ENCODE results near the gene ZNF256.

Gene ZNF256

DNA sequence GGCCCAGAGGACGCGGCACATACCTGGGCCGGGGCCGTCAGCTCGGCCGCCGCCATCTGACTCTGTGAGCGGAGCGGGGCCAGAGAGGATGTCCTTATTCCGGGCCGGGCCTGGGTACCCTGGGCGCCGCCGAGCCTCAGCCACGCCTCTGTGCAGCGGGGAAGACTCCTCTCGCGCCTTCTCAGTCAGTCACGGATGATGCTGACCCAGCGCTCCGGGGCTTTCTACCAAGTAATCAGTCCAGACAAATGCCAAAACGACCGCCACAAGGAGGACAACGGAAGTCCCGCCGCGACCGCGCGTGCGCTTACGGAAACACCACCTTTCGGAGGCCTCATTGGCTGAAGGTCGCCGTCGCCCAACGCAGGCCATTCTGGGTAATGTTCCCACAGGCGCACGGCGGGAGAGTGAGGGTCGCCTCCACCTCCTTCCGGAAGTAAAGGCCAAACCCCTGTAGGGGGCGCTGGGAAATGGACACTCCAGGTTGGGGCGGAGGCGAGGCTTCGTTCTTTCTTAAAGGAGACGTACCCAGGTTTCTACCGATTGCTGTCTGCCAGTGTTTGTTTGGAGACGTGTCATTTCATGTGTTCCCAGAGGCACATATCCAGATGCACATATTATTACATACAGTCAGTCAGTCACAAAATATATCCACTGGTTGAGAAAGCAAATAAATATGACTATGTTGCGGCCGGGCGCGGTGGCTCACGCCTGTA, at the start of gene ZNF256:
Gene ZNF256 (minus strand): TSS at position 288 of the 716 bp plus-strand sequence. CDS start 232 bp downstream, at position 56.
- peak; percentile 77 to 81 for DNase-seq (ENCODE audit: low read depth in 2 of 2, low spot score in 1 of 2)

DNA sequence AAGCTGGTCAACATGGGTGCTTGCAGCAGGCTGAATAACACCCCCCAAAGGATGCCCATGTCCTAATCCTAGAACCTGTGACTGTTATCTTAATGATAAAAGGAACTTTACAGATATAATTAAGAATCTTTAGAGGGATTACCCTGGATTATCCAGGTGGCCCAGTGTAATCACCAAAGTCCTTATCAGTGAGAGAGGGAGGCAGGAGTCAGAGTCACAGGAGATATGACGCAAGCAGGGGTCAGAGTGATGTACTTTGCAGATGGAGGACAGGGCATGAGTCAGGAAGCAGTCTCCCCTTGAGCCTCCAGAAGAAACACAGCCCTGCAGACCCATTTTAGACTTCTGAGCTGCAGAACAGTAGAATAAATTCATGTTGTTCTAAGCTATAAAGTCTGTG, 45.3 kb upstream of the ZNF256 start:
- no peak for DNase-seq (ENCODE audit: low read depth in 2 of 2, low spot score in 1 of 2)

DNA sequence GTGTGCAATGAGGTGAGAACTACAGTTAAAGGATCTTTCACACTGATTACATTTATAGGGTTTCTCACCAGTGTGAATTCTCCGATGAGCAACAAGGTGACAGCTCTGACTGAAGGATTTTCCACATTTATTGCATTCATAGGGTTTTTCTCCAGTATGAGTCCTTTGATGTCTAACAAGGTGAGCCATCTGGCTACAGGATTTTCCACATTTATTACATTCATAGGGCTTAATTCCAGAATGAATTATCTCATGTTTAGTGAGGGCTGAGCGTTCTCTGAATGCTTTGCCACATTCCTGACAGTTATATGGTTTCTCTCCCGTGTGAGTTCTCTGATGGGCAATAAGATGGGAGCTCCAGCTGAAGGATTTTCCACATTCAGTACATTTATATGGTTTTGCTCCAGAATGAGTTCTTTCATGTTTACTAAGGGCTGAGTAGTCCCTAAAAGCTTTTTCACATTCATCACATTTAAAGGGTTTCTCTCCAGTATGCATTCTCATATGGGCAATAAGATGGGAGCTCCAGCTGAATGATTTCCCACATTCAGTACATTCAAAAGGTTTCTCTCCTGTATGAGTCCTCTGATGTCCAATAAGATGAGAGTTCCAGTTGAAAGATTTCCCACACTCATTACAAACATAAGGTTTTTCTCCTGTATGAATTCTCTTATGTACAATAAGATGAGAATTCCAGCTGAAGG, 31.2 kb upstream of the ZNF256 start:
- no peak for DNase-seq (ENCODE audit: low read depth in 2 of 2, low spot score in 1 of 2)

DNA sequence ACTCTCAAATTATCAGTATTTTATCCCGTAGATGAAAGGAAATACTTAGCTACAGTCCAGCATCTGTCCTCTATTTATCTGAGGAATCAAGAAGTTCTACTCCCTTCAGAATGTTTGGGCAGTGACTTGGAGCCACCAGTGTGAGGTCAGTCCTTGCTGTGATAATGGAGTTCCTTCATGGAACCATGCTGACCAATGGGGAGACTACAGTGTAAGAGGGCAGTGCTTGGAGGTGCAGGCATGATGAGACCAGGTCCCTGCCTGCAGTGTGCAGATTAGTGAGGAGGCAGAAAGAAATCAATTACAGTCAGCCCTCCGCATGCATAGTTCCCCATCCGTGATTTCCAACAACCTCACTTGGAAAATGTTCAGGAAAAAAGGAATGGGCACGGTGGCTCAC, 26.9 kb upstream of the ZNF256 start, which contains the start of gene C19orf18:
Gene C19orf18 (minus strand): TSS at position 101 of the 400 bp plus-strand sequence. CDS start 102 bp downstream, outside the sequence.
- no peak for DNase-seq (ENCODE audit: low read depth in 2 of 2, low spot score in 1 of 2)

DNA sequence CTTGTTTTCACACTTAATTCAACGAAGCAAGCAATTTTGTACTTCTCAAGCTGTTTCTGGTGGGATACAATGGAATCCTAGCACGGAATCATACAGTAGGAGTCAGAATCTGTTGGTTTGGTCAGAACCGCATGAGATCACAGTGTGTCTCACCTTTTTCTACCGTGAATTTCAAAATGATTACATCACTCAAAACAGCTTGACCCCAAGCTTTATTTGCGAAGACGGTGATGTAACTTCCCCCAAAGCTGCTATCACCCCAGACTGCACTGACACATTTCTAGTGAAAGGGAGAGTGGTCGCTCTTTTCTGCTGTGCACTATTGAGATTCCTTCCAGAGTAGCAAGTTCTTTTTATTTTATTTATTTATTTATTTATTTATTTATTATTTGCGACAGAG, 17.3 kb upstream of the ZNF256 start:
- DNase-seq (ENCODE audit: low read depth in 2 of 2, low spot score in 1 of 2) = no peak

DNA sequence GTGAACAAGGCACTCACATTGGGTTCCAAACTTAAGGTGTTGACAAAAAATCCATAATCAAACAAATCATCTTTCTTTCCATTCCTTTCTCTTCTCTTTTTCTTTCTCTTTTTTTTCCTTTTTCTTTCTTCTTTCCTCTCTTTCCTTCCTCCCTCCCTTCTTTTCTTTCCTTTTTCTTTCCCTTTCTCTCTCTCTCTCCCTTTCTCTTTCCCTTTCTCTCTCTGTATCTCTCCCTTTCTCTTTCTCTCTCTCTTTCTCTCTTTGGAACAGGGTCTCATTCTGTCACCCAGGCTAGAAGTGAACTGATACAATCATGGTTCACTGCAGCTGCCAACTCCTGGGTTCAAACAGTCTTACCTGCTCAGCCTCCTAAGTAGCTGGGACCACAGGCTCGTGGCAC, 14.3 kb upstream of the ZNF256 start:
- DNase-seq (ENCODE audit: low read depth in 2 of 2, low spot score in 1 of 2) = no peak

DNA sequence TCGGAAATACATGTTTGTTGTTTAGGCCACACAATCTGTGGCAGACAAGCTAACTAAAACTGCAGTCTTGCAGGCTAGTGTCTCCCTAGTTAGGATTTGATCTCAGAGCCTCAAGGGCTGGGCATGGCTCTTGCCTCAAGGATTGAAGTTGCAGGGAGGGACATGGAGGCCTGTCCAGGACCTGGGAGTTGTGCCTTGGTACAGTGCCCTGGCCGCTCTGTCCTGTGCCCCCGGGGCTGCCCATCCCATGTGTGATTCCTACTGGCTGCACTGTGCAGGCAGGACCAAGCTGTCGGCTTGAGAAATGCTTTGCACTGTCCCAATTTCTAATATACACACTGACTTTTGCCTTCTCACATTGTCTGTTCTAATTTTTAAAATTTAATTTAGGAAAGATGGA, 7.5 kb upstream of the ZNF256 start:
- no peak for DNase-seq (ENCODE audit: low read depth in 2 of 2, low spot score in 1 of 2)

DNA sequence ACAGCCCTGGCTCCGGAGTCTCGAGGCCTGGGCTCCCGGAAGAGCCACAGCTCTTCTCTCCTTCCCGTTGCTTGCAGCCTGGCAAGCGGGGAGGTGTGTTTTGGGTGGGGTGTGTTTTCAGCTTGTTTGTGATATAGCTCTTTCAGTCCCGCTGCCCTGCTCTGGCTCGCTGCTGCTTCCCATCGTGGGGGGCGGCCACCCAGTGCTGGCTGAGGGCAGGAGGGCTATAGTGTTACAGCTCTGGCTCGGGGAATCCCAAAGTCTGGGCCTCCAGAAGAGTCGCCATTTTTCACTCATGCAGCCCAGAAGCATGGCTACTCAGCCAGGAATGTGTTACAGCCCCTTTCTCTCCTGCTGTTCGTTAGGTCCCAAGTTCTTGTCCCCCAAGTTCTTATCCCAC, 2.2 kb upstream of the ZNF256 start:
- no peak for DNase-seq (ENCODE audit: low read depth in 2 of 2, low spot score in 1 of 2)

DNA sequence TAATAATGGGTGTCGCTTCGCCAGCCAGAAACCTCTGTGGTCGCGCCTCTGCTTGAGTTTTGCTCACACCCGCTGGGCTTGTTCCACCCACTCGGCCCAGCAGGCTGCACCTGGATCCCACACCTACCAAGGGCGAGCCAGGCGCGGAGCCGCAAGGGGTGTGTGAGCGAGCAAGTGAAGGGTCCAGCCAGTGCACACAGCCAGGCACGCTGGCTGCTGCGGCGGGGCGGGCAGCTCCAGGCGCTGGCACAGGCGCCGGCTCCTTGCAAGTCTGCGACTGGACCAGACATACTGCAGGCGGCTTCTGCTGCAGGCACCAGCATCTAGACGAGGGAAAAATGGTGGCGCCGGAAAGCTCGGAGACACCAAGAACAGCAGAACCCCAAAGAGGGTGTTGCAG, 1.8 kb upstream of the ZNF256 start:
- no peak for DNase-seq (ENCODE audit: low read depth in 2 of 2, low spot score in 1 of 2)

DNA sequence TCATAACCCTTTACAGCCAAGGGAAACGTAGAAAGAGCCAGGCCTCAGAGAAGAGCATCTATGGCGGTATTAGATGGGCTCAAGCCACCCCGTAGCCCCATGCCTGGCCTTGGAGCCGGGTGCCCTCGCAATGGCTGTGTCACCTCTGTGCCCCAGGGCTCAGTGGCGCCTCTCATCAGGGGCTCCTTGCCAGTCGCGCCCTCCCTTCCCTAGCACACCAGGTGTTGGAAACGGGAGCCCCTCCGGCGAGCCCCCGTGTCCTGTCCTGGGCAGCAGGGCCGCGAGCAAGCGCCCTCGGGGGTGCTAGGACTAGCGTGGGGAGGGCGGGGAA, 453 bp downstream of the ZNF256 start:
- no peak for DNase-seq (ENCODE audit: low read depth in 2 of 2, low spot score in 1 of 2)

DNA sequence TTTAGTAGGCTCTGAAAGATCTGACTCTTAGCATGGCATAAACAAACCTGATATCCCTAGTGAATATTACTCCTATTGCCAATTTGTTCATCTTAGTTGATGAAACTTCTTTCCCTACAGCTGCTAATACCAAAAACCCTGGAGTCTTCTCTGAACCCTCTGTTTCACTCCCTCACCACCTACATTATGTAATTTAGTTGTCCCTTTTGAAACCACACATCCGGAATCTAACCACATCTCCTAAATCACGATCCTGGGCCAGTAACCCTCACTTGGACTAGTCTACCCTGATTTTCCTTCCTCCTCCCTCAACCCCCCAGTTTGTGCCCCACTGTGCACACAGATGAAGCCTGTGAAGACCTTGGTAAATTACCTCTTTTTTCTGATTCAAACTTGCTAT, 1.2 kb downstream of the ZNF256 start:
- no peak for DNase-seq (ENCODE audit: low read depth in 2 of 2, low spot score in 1 of 2)

DNA sequence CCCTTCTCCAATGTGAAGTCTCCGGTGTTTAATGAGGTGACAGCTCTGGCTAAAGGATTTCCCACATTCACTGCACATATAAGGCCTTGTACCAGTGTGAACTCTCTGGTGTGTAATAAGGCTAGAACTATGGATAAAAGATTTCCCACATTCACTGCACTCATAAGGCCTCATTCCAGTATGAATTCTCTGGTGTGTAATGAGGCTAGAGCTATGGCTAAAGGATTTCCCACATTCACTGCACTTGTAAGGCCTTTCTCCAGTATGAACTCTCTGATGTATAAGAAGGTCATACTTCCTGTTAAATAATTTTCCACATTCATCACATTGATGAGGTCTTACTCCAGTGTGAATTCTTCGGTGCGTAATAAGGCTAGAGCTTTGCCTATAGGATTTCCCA, 5.9 kb downstream of the ZNF256 start:
- no peak for DNase-seq (ENCODE audit: low read depth in 2 of 2, low spot score in 1 of 2)

DNA sequence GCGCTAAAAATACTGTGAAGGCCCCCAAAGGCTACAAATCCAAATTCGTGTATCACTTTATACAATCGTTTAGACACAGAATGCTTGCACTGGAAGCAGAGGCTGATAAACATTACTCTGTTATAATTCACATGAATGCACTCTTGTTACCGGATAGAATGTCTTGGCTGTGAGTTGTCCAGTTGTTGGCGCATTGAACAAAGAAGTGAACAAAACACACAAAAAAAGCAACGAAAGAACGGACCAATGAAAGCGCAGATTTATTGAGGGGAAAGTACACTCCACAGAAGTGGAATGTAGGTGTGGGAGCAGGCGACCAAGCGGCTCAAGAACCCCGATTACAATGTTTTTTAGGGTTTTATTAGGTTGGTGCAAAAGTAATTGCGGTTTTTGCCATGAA, 11.8 kb downstream of the ZNF256 start:
- no peak for DNase-seq (ENCODE audit: low read depth in 2 of 2, low spot score in 1 of 2)

DNA sequence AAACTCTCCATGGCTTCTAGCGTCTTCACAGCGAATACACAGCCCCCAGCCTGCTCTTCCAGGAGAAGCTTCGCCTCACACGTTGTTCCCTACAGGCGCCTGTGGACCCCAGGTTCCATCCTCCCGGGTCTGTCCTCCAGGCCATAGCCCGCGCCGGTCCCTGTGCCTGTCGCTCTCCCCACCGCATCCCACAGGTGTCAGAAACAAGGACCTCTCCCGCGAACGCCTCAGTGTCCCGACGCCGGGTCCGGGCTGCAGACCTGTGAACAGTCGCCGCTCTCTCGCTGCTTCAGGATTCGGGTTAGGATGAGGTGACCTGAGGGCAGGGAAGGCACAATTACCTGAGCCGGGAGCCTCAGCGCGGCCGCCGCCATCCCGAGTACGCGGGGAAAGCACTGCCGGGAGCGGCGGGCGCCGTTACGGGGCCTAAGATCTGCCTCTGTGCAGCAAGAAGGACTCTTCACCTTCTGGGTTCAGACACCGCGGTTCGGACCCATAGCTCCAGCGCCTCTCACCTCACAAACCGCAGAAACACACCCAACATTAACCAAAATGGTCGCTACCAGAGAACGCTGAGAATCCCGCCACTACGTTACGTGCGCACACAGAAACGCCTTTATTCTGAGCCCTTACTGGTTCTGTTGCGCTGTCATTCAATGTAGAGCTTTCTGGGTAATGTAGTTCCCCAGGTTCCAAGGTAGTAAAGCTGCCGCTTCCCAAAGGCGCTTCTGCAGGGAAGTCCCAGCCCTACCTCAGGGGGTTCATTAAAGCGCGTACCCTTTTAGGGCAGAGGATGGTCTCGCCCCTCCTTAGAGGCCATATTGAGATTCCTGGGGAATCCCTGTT, 12.5 kb downstream of the ZNF256 start, which contains the start of gene ZNF418:
Gene ZNF418 (minus strand): TSS at position 583 of the 846 bp plus-strand sequence. CDS start 1,580 bp downstream, outside the sequence.
- peak in 1 of 2 donors; percentile 12 for DNase-seq (ENCODE audit: low read depth in 2 of 2, low spot score in 1 of 2)

DNA sequence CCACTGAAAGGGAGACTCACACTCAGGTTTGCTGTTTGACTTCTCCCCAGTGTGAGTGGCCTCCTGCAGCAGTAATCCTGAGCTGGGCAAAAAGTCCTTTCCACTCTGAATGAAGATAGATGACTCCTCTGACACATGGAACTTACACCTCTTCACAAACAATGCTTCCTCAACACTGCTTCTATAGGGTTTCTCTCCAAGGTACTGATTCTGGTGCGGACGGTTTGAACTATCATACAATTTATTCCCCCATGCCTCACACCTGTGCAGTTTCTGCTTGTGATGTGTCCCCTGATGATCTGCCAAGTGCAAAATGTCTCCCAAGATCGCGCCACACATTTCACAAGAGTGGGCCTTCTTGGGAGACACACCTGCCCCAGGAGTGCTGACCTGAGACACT, 19.9 kb downstream of the ZNF256 start:
- DNase-seq (ENCODE audit: low read depth in 2 of 2, low spot score in 1 of 2) = no peak

DNA sequence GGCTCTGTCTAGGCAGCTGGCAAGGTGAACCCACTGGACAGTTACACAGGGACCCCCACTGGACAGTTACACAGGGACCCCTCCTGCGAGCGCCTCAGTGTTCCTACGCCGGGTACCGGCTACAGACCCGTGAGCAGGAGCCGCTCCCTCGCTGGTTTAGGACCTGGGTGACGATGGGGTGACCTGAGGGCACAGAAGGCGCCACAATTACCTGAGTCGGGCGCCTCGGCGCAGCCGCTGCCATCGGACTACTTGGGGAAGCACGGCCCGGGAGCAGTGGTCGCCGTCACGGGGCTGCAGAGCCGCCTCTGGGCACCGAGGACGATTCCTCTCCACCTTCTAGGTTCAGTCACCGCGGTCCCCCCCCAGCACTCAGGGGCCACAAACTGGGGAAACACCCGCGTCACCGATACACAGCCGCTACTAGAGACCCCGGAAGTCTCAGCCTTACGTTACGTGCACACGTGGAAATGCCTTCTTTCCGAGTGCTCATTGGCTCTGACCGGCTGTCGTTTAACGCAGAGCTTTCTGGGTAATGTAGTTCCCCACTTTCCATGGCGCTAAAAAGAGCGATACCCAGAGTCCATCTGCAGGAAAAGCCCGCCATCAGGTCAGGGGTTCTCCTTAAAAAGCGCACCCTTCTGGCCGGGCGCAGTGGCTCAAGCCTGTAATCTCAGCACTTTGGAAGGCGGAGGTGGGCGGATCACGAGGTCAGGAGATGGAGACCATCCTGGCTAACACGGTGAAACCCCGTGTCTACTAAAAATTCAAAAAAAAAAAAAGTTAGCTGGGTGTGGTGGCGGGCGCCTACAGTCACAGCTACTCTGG, 31.1 kb downstream of the ZNF256 start, which contains the start of gene ZNF417:
Gene ZNF417 (minus strand): TSS at position 425 of the 828 bp plus-strand sequence. CDS start 181 bp downstream, at position 244.
- peak; percentile 74 to 81 for DNase-seq (ENCODE audit: low read depth in 2 of 2, low spot score in 1 of 2)

DNA sequence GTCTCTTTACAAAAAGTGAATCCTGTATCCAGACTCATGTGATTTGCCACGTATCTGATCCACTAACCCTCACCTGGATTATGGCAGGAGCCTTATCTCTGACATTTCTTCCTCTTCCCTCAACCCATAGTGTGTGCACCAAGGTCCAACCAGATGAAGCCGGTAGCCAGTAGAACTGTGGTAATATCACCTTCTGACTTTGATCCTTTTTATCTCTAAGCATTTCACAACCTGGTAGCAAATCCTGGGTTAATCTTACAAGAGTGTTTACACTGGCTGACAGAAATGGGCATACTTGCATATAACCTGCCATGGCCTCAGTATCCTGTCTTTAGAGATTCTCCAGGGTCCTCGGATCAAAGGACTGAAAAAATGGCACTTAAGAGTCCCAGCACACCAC, 33.0 kb downstream of the ZNF256 start:
- no peak for DNase-seq (ENCODE audit: low read depth in 2 of 2, low spot score in 1 of 2)

DNA sequence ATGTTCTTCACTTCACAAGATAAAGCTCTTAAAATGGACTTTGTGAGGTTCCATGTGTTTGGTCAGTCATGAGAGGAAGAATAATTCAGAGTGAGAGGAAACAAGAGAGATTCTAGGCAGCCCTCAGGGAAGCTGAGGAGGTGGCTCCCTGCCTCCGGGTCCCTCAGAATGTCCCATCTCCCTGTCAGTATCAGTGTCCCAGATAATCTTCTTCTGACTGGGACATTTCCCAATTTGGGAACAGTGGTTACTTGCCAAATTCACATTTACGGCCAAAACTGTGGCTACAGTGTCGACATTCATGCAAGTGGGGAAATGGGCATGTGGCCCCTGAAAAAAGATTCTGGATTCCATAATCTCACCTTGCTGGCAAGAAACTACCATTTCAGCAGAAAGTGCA, 40.1 kb downstream of the ZNF256 start:
- DNase-seq (ENCODE audit: low read depth in 2 of 2, low spot score in 1 of 2) = no peak

DNA sequence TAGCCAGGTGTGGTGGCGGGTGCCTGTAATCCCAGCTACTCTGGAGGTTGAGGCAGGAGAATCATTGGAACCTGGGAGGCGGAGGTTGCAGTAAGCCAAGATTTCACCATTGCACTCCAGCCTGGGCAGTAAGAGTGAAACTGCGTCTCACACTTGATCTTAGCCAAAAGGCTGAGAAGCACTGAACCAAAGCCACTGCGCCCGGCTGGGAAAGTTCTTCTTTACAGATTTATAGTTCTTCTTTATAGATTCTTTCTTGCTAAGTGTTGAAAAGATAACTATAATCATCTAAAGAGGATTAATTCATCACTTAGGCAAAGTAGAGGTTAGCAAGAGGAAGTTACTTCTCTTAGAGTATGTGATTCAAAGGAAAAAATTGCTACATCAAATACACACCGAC, 42.2 kb downstream of the ZNF256 start:
- no peak for DNase-seq (ENCODE audit: low read depth in 2 of 2, low spot score in 1 of 2)

DNA sequence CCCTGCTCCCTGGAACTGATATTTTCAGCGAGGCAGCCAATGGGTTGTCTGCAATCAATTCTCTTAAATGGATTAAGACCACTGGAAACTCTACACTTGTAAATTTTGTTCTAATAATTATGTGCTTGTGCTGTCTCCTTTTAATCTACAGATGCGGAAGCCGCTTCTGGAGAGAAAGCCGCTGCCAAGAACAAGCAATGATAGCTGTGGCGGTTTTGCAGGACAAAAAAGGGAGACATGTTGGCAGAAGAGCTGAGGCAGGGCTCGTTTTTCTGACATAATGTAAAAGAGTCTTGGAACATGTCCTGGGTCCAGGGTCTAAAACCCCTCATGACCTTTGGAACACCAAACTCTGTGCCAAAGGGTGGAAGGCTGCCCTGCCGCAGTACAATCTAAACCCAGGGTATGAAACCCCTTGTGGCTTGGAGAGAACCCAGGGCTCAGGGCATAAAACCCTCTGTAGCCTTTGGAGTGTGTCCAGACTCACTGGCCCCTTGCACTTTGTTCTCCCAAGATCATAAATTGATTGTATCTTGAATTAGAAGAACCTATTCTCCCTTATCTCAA, 43.8 kb downstream of the ZNF256 start:
- DNase-seq (ENCODE audit: low read depth in 2 of 2, low spot score in 1 of 2) = no peak
